GM18519 (cell line): ENCODE data around the gene MRPL19.
"Not testable (repeated sequence)": the region's sequence is repeated elsewhere in the genome, so short reads cannot be mapped to it uniquely, and the experiment has no call there.

ENCODE experiments used
- ATAC-seq: cut with Tn5 transposase; IDR thresholded peaks from one replicate; pipeline ENCODE4 v1.9.1; 2021; ENCODE audit warnings: mild to moderate bottlenecking, moderate library complexity; ENCODE audit not compliant: unreplicated experiment, low FRiP score

Gene MRPL19

GRCh38 chr2:75657798-75658197 lies 11.2 kb downstream of the MRPL19 start:
- ATAC-seq = no peak

- no peak for ATAC-seq
Measured at GRCh38 chr2:75666911-75667310, 20.3 kb downstream of the MRPL19 start.

GRCh38 chr2:75667884-75668283 lies 21.3 kb downstream of the MRPL19 start:
- ATAC-seq = no peak

- ATAC-seq = not testable (repeated sequence)
Measured at GRCh38 chr2:75675423-75675822, 28.8 kb downstream of the MRPL19 start.

- ATAC-seq = no peak
Measured at GRCh38 chr2:75675908-75676307, 29.3 kb downstream of the MRPL19 start.

GRCh38 chr2:75676464-75676863 lies 29.9 kb downstream of the MRPL19 start:
- no peak for ATAC-seq

- no peak for ATAC-seq
Measured at GRCh38 chr2:75679556-75679955, 33.0 kb downstream of the MRPL19 start.

GRCh38 chr2:75680402-75680801 lies 33.8 kb downstream of the MRPL19 start:
- ATAC-seq = no peak

- ATAC-seq = not testable (repeated sequence)
Measured at GRCh38 chr2:75683430-75683829, 36.8 kb downstream of the MRPL19 start.

GRCh38 chr2:75688196-75688595 lies 41.6 kb downstream of the MRPL19 start:
- ATAC-seq = no peak

- ATAC-seq = no peak
Measured at GRCh38 chr2:75698918-75699317, 52.3 kb downstream of the MRPL19 start.

GRCh38 chr2:75702593-75702992 lies 56.0 kb downstream of the MRPL19 start:
- no peak for ATAC-seq

GRCh38 chr2:75703589-75704287 lies 57.2 kb downstream of the MRPL19 start:
- no peak for ATAC-seq

GRCh38 chr2:75705921-75706320 lies 59.3 kb downstream of the MRPL19 start:
- ATAC-seq = no peak

GRCh38 chr2:75707901-75708300 lies 61.3 kb downstream of the MRPL19 start:
- ATAC-seq = no peak

- no peak for ATAC-seq
Measured at GRCh38 chr2:75709297-75709696, 62.7 kb downstream of the MRPL19 start.

GRCh38 chr2:75710220-75710576 lies 63.6 kb downstream of the MRPL19 start:
- peak; percentile 6 for ATAC-seq

- peak; percentile 80 for ATAC-seq
Measured at GRCh38 chr2:75710577-75711253, 64.1 kb downstream of the MRPL19 start, which contains the start of gene GCFC2. Gene GCFC2, minus strand, starts transcription at chr2:75710915. Its CDS starts 60 bp downstream, at chr2:75710855.

GRCh38 chr2:75711590-75711989 lies 65.0 kb downstream of the MRPL19 start:
- ATAC-seq = not testable (repeated sequence)

GRCh38 chr2:75716406-75716805 lies 69.8 kb downstream of the MRPL19 start:
- no peak for ATAC-seq

GRCh38 chr2:75719616-75720015 lies 73.0 kb downstream of the MRPL19 start:
- no peak for ATAC-seq

- ATAC-seq = no peak
Measured at GRCh38 chr2:75720525-75720924, 73.9 kb downstream of the MRPL19 start.
